K562 (cell line): Measurements from ENCODE around the gene DOP1B. TPM values are rescaled to one million over a fixed set of nuclear protein-coding genes. Genes with fewer than 3 reads are reported as not detected.

Source experiments
- ETS2 ChIP-seq: IDR thresholded peaks from 2 replicates; pipeline ENCODE4 v1.6.1; 2016; ENCODE audit warnings: borderline replicate concordance, missing genetic modification characterization, mild to moderate bottlenecking, moderate library complexity, missing compliant biosample characterization; ENCODE audit not compliant: poor library complexity, severe bottlenecking
- ILK ChIP-seq: fragments of 450-650 bp; IDR thresholded peaks from 2 replicates; pipeline ENCODE4 v1.6.1; 2016; ENCODE audit warnings: missing genetic modification characterization, low read depth, mild to moderate bottlenecking, missing compliant biosample characterization, moderate library complexity, borderline replicate concordance
- PHTF2 ChIP-seq: fragments of 250-450 bp; sonication (Bioruptor Pico); IDR thresholded peaks from 2 replicates; pipeline ENCODE4 v1.5.0; 2021; ENCODE audit warnings: mild to moderate bottlenecking
- RAD51 ChIP-seq: fragments of 450-650 bp; IDR thresholded peaks from 2 replicates; pipeline ENCODE4 v1.7.1; 2016; ENCODE audit warnings: low read depth, mild to moderate bottlenecking, borderline replicate concordance
- STAT5A ChIP-seq: IDR thresholded peaks from 2 replicates; pipeline ENCODE4 v1.6.1; 2012; ENCODE audit warnings: low read length, inconsistent platforms, borderline replicate concordance
- ZMIZ1 ChIP-seq, 2 experiments: fragments of 150-350 bp in 1 of 2; IDR thresholded peaks; 2 replicates each; pipeline ENCODE4 v1.6.1; 2012 to 2016; ENCODE audit warnings: low read depth in 2 of 2, low read length in 2 of 2, mild to moderate bottlenecking in 1 of 2, moderate library complexity in 1 of 2
- ZNF644 ChIP-seq: fragments of 200-800 bp; sonication (Bioruptor generic); IDR thresholded peaks from 2 replicates; pipeline ENCODE4 v1.6.1; 2016; ENCODE audit warnings: low read depth, missing genetic modification characterization, missing compliant biosample characterization
- ZSCAN29 ChIP-seq: fragments of 450-650 bp; IDR thresholded peaks from 2 replicates; pipeline ENCODE4 v1.6.1; 2017
- polyA plus RNA-seq, 8 experiments: library from polyadenylated mRNA; depleted of rRNA in 4 of 8; stranded (reverse) in 5 of 8; unstranded in 3 of 8; fragments of >200 nt; fragmentation: Nextera tagmentation in 2 of 8; fragmentation: Illumina TruSeq in 1 of 8; extraction: Ambion mirVana in 2 of 8; extraction: Trizol in 1 of 8; gene quantifications; 2 replicates each; pipeline versions ENCODE4 v1.2.1 to v1.2.3, GENCODE V29; 2011 to 2014; ENCODE audit warnings: inconsistent platforms in 1 of 8, missing spikeins in 1 of 8
- total RNA-seq, 7 experiments: library from RNA; depleted of rRNA in 6 of 7; stranded (reverse); fragments of >200 nt in 6 of 7; fragmentation: Illumina TruSeq in 2 of 7; extraction: Trizol in 2 of 7; gene quantifications; 2 replicates each; pipeline versions ENCODE4 v1.2.1 to v1.2.3, GENCODE V29; 2011 to 2021; ENCODE audit warnings: low replicate concordance in 1 of 7

The DOP1B gene
- total and polyA plus RNA-seq, 9 of the 15 experiments (the other 6 are each of a cell fraction or from before 2014, with no cell fraction given): 0.04 to 2.2 (median 0.68) TPM

- TF ChIP-seq ZMIZ1 (IDR thresholded peaks at IDR 0.05; ENCODE audit: low read depth in 2 of 2, low read length in 2 of 2): no peak
- no peak for TF ChIP-seq ZNF644 (tag)
- TF ChIP-seq ETS2 (tag): no peak
- TF ChIP-seq ZSCAN29: no peak
- TF ChIP-seq STAT5A: no peak
- TF ChIP-seq PHTF2 (CRISPR knock-in tag): no peak
- TF ChIP-seq RAD51: no peak
- no peak for TF ChIP-seq ILK (tag)
These were observed 11.4 kb upstream of the DOP1B start (continued) for GRCh38 chr21:36145259-36145658.
